Measurements from ENCODE around the gene NXNL1. TPM values are rescaled to one million over a fixed set of nuclear protein-coding genes. Genes with fewer than 3 reads are reported as not detected.
"Not testable (repeated sequence)": the region's sequence is repeated elsewhere in the genome, so short reads cannot be mapped to it uniquely, and the experiment has no call there.

The NXNL1 gene
- total and polyA plus RNA-seq, 4 donors: not detected

DNA sequence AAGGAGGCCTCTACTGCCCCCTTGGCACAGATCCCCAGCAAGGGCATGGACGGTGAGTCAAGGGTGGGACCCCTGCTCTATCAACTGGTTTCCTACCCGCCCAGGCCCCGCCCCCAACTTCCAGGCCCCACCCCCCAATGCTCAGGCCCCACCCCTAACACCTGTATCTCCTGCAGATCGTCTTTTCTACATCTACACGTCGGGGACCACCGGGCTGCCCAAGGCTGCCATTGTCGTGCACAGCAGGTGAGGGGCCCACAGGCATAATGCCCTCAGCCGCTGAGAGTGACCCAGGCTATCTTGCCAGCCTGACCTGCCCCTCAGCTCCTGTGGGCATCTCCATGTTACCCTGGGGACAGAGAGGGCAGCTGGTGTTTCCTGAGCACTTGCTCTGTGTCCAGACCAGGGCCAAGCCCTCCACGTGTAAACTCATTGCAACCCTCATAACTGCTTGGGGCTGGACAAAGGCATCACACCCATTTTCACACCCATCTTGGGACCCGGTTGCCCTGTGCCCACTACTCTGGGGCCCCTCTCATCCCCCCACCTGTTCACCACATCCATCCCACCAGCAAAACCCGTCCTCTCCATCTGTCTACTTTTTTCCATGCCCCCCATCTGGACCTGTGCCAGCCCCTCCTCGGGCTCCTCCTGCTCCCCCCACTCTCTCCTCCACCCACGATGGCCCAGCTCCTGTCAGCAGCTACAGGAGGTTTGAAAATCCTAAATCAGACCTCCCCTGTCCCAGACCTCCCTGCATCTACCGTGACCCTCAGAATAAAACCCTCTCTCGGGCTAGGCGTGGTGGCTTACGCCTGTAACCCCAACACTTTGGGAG is 26.8 kb upstream of the NXNL1 start:
- Histone ChIP-seq H3K9me3 (ENCODE audit: control insufficient read depth, insufficient read depth, low read length) (no peaks in the 10 kb centered on the region), H3K36me3 (ENCODE audit: control insufficient read depth, insufficient read depth, low read length) (peaks cover 60% of the 10 kb centered on the region), H3K27ac (ENCODE audit: low read depth, low read length) (no peak overlapping the region), H3K4me1 (ENCODE audit: control insufficient read depth, insufficient read depth, low read length) (peaks cover 14% of the 10 kb centered on the region), H3K27me3 (ENCODE audit: control insufficient read depth, insufficient read depth, low read length) (no peaks in the 10 kb centered on the region), H3K4me3 (ENCODE audit: low read depth, low read length) (no peak overlapping the region)
- DNase-seq (ENCODE audit: low read depth in 4 of 6, low spot score in 6 of 6): no peak
- WGBS (ENCODE audit: insufficient coverage): 62% methylated on average over 16 of the region's 18 CpGs

DNA sequence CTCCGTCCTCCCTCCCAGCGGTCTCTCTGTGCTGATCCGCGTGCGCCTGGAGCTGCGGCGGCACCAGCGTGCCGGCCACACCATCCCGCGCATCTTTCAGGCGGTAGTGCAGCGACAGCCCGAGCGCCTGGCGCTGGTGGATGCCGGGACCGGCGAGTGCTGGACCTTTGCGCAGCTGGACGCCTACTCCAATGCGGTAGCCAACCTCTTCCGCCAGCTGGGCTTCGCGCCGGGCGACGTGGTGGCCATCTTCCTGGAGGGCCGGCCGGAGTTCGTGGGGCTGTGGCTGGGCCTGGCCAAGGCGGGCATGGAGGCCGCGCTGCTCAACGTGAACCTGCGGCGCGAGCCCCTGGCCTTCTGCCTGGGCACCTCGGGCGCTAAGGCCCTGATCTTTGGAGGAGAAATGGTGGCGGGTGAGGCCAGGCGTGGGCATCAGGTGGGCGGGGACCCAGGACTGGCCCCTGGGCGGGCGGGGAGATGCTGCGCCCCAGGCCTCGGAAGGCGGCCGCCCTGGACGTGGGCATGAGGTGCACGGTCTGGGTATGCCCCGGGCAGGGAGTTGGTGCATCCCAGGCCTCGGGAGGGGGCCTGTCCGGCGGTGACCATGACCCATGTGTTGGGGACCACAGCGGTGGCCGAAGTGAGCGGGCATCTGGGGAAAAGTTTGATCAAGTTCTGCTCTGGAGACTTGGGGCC is 26.0 kb upstream of the NXNL1 start:
- 96% methylated on average over 57 of the region's 58 CpGs for WGBS (ENCODE audit: insufficient coverage)
- no peaks in the 10 kb centered on the region for H3K27me3 ChIP-seq (ENCODE audit: control insufficient read depth, insufficient read depth, low read length)
- H3K36me3 ChIP-seq (ENCODE audit: control insufficient read depth, insufficient read depth, low read length): peaks cover 60% of the 10 kb centered on the region
- no peaks in the 10 kb centered on the region for H3K9me3 ChIP-seq (ENCODE audit: control insufficient read depth, insufficient read depth, low read length)
- H3K27ac ChIP-seq (ENCODE audit: low read depth, low read length): no peak overlapping the region
- no peak for DNase-seq (ENCODE audit: low read depth in 4 of 6, low spot score in 6 of 6)
- peaks cover 13% of the 10 kb centered on the region for H3K4me1 ChIP-seq (ENCODE audit: control insufficient read depth, insufficient read depth, low read length)
- H3K4me3 ChIP-seq (ENCODE audit: low read depth, low read length): no peak overlapping the region

DNA sequence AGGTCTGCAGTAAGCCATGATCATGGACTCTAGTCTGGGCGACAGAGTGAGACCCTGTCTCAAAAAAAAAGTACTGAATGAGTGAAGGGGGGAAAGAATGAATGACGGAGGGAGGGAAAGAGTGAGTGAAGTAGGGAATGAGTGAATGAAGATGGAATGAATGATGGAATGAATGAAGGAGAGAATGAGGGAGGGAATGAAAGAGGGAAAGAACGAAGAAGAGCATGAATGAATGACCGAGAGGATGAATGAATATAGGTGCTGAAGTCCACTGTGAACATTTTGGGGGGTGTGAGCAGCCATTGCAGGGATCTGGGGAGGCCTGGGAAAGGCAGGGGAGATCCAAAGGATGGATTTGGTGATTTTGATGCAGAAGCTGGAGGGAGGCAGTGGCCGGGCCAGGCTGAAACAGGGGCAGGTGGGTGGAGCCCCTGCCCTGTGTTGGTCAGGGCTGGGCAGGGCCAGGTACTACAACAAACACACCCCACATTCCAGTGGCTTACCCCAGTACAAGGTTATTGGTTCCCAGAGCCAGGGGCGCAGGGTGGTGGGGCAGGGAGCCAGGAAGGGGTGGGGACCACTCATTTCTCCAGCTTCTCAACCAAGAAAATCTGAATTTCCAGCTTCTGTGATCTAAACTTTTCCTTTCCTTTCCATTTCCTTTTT is 23.9 kb upstream of the NXNL1 start:
- no peak for DNase-seq (ENCODE audit: low read depth in 4 of 6, low spot score in 6 of 6)
- H3K4me3 ChIP-seq (ENCODE audit: low read depth, low read length): no peak overlapping the region
- H3K27me3 ChIP-seq (ENCODE audit: control insufficient read depth, insufficient read depth, low read length): no peaks in the 10 kb centered on the region
- H3K36me3 ChIP-seq (ENCODE audit: control insufficient read depth, insufficient read depth, low read length): peaks cover 52% of the 10 kb centered on the region
- no peak overlapping the region for H3K27ac ChIP-seq (ENCODE audit: low read depth, low read length)
- peaks cover 12% of the 10 kb centered on the region for H3K4me1 ChIP-seq (ENCODE audit: control insufficient read depth, insufficient read depth, low read length)
- H3K9me3 ChIP-seq (ENCODE audit: control insufficient read depth, insufficient read depth, low read length): no peaks in the 10 kb centered on the region
- WGBS (ENCODE audit: insufficient coverage): 97% methylated on average over 4 of the region's 6 CpGs

DNA sequence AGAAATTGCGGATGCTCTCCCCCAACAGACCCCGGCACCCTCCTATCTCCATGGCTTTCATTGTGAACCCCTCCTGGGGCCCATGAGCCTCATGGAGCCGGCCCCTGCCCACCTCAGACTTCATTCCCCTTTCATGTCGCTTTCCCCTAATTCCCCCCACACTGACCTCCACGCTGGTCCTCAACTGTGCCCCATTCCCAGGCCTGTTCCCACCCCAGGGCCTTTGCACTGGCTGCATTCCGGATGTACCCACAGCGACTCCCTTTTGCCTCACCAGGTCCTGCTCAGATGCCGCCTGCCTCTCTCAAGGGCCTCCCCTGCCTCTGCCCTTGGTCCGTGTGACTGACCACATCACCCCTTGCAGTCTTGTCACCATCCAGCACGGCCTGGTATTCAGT is 22.9 kb upstream of the NXNL1 start:
- peaks cover 41% of the 10 kb centered on the region for H3K36me3 ChIP-seq (ENCODE audit: control insufficient read depth, insufficient read depth, low read length)
- no peaks in the 10 kb centered on the region for H3K27me3 ChIP-seq (ENCODE audit: control insufficient read depth, insufficient read depth, low read length)
- no peak overlapping the region for H3K27ac ChIP-seq (ENCODE audit: low read depth, low read length)
- H3K4me3 ChIP-seq (ENCODE audit: low read depth, low read length): no peak overlapping the region
- no peaks in the 10 kb centered on the region for H3K9me3 ChIP-seq (ENCODE audit: control insufficient read depth, insufficient read depth, low read length)
- H3K4me1 ChIP-seq (ENCODE audit: control insufficient read depth, insufficient read depth, low read length): peaks cover 16% of the 10 kb centered on the region
- 96% methylated on average over 10 of the region's 10 CpGs for WGBS (ENCODE audit: insufficient coverage)
- no peak for DNase-seq (ENCODE audit: low read depth in 4 of 6, low spot score in 6 of 6)

DNA sequence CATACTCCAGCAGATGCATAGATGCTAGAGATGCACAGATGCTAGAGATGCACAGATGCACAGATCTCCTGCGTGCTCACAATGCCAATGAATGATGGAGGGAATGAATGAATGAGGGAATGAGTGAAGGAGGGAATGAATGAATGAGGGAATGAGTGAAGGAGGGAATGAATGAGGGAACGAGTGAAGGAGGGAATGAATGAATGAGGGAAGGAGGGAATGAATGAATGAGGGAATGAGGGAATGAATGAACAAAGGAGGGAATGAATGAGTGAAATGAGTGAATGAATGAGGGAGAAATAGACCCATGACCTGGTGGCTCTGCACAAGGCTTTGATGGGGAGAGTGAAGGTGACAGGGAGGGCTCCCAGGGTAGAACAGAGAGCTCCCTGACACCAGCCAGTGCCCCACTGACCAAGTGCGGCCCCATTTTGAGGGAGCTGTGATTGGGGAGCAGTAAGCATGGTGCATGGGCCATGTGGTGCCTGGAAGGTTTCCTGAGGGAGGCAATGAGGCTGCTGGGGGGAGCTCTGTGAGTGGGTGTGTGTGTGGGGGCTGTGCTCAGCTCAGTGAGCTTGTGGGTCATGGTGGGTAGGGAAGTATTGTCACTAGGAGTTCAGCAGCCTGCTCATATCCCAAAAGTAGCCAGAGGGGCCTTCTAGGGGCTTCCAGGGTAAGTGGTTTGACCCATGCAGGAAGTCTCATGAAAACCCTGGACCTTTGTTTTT is 22.3 kb upstream of the NXNL1 start:
- Histone ChIP-seq H3K4me3 (ENCODE audit: low read depth, low read length) (no peak overlapping the region), H3K27me3 (ENCODE audit: control insufficient read depth, insufficient read depth, low read length) (no peaks in the 10 kb centered on the region), H3K36me3 (ENCODE audit: control insufficient read depth, insufficient read depth, low read length) (peaks cover 36% of the 10 kb centered on the region), H3K27ac (ENCODE audit: low read depth, low read length) (no peak overlapping the region), H3K4me1 (ENCODE audit: control insufficient read depth, insufficient read depth, low read length) (peaks cover 10% of the 10 kb centered on the region), H3K9me3 (ENCODE audit: control insufficient read depth, insufficient read depth, low read length) (no peaks in the 10 kb centered on the region)
- WGBS (ENCODE audit: insufficient coverage): 92% methylated on average over 3 of the region's 3 CpGs
- DNase-seq (ENCODE audit: low read depth in 4 of 6, low spot score in 6 of 6): no peak

DNA sequence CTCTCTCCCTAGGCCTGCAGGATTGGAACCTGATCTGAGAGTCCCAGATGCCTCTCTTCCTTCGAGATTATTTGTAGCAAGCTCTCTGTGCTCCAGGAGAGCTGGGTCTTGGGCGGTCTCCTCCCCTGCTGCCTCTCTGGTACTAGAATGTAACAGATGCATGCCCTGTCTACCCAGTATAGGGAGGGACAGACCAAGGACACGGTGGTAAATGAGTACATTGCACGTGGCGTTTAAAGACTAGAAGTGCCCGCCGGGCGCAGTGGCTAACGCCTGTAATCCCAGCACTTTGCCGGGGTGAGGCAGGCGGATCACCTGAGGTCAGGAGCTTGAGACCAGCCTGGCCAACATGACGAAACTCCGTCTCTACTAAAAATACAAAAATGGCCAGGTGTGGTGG is 21.3 kb upstream of the NXNL1 start:
- Histone ChIP-seq H3K36me3 (ENCODE audit: control insufficient read depth, insufficient read depth, low read length) (peaks cover 25% of the 10 kb centered on the region), H3K4me3 (ENCODE audit: low read depth, low read length) (no peak overlapping the region), H3K4me1 (ENCODE audit: control insufficient read depth, insufficient read depth, low read length) (peaks cover 10% of the 10 kb centered on the region), H3K27ac (ENCODE audit: low read depth, low read length) (no peak overlapping the region), H3K27me3 (ENCODE audit: control insufficient read depth, insufficient read depth, low read length) (no peaks in the 10 kb centered on the region), H3K9me3 (ENCODE audit: control insufficient read depth, insufficient read depth, low read length) (no peaks in the 10 kb centered on the region)
- 96% methylated on average over 10 of the region's 13 CpGs for WGBS (ENCODE audit: insufficient coverage)
- DNase-seq (ENCODE audit: low read depth in 4 of 6, low spot score in 6 of 6): no peak

DNA sequence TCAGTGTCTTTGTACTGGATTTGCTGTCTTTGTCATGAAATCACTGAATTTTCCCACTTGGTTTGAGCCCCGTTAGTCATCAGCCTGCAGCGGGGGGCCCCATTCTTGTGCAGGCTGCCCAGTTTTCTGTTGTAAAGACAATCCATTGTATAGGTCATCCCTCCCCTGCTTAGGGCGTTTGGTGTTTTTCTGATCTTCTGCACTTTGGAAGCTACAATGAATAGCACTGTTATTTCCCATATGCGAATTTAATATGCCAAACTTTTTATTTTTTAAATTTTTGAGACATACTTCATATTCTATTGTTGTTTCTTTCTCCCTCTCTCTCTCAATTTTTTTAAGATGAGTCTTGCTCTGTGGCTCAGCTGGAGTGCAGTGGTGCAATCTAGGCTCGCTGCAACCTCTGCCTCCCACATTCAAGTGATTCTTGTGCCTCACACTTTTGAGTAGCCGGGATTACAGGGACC is 18.6 kb upstream of the NXNL1 start:
- DNase-seq (ENCODE audit: low read depth in 4 of 6, low spot score in 6 of 6): peak in 1 of 6 donors; percentile 47
- WGBS (ENCODE audit: insufficient coverage): no CpG with 5 or more reads among the region's 6 CpGs
- no peak overlapping the region for H3K4me3 ChIP-seq (ENCODE audit: low read depth, low read length)
- peaks cover 29% of the 10 kb centered on the region for H3K4me1 ChIP-seq (ENCODE audit: control insufficient read depth, insufficient read depth, low read length)
- H3K27ac ChIP-seq (ENCODE audit: low read depth, low read length): peak overlapping the region; percentile 61
- peaks cover 9% of the 10 kb centered on the region for H3K36me3 ChIP-seq (ENCODE audit: control insufficient read depth, insufficient read depth, low read length)
- no peaks in the 10 kb centered on the region for H3K9me3 ChIP-seq (ENCODE audit: control insufficient read depth, insufficient read depth, low read length)
- H3K27me3 ChIP-seq (ENCODE audit: control insufficient read depth, insufficient read depth, low read length): no peaks in the 10 kb centered on the region

DNA sequence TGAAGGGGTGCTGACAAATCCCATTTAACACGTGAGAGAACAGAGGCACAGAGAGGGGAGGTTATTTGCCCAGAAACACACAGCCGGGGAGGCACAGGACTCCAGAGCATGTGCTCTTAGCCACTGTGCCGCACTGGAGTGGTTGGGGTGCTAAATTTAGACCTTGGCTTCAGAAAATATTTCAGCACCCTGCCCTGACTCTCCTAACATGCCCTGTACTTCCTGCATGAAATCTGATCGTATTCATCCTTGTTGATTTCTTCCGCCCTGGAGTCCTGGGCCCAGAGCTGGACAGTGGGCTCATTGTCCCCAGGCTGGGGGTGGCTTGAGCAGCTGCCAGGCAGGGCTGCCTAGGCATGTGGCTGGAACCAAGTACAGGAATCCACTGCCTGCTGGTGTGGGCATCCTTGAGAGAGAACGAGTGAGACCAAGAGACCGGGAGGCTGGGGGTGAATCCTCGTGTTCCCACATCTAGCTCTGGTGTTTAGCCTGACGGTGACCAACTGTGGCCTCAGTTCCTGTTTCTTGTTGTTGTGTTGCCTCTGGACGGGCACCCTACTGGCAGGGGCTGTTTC is 14.9 kb upstream of the NXNL1 start:
- WGBS (ENCODE audit: insufficient coverage): 19% methylated on average over 9 of the region's 10 CpGs
- Histone ChIP-seq H3K4me1 (ENCODE audit: control insufficient read depth, insufficient read depth, low read length) (peaks cover 41% of the 10 kb centered on the region), H3K27ac (ENCODE audit: low read depth, low read length) (peak overlapping the region; percentile 92)

DNA sequence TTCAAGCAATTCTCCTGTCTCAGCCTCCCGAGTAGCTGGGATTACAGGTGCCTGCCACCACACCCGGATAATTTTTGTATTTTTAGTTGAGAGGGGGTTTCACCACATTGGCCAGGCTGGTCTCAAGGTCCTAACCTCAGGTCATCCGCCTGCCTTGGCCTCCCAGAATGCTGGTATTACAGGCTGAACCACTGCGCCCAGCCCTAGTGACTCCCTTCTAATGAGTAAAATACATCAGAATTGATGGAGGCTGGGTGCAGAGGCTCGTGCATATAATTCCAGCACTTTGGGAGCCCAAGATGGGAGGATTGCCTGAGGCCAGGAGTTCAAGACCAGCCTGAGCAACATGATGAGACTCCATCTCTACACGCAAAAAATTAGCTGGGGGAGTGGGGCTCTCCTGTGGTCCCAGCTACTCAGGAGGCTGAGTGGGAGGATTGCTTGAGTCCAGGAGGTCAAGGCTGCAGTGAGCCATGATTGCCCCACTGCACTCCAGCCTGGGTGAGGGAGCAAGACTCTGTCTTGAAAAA is 14.3 kb upstream of the NXNL1 start:
- not testable (repeated sequence) for H3K4me3 ChIP-seq (ENCODE audit: low read depth, low read length); H3K36me3 ChIP-seq (ENCODE audit: control insufficient read depth, insufficient read depth, low read length); H3K9me3 ChIP-seq (ENCODE audit: control insufficient read depth, insufficient read depth, low read length); H3K27me3 ChIP-seq (ENCODE audit: control insufficient read depth, insufficient read depth, low read length); DNase-seq (ENCODE audit: low read depth in 4 of 6, low spot score in 6 of 6)
- WGBS (ENCODE audit: insufficient coverage): 67% methylated on average over 1 of the region's 6 CpGs
- H3K27ac ChIP-seq (ENCODE audit: low read depth, low read length): peak overlapping the region; percentile 92
- peaks cover 41% of the 10 kb centered on the region for H3K4me1 ChIP-seq (ENCODE audit: control insufficient read depth, insufficient read depth, low read length)

More for the DNA sequence above, 14.9 kb upstream of the NXNL1 start:
- H3K27me3 ChIP-seq (ENCODE audit: control insufficient read depth, insufficient read depth, low read length): no peaks in the 10 kb centered on the region
- no peaks in the 10 kb centered on the region for H3K9me3 ChIP-seq (ENCODE audit: control insufficient read depth, insufficient read depth, low read length)
- H3K36me3 ChIP-seq (ENCODE audit: control insufficient read depth, insufficient read depth, low read length): peaks cover 2% of the 10 kb centered on the region
- no peak overlapping the region for H3K4me3 ChIP-seq (ENCODE audit: low read depth, low read length)
- peak; percentile 53 to 92 (median 70) for DNase-seq (ENCODE audit: low read depth in 4 of 6, low spot score in 6 of 6)
